Stimulated activated CD8-positive, alpha-beta memory T cell treated with anti-CD3 and anti-CD28 coated beads, Interleukin-4, amount 100 ng/mL, for 24 hours (primary cell): Measurements from ENCODE around the gene ERCC1.

Source experiments
- DNase-seq: peaks from one replicate; pipeline ENCODE4 v3.0.0-alpha.2; 2020; ENCODE audit warnings: low read depth

ERCC1 gene

DNA sequence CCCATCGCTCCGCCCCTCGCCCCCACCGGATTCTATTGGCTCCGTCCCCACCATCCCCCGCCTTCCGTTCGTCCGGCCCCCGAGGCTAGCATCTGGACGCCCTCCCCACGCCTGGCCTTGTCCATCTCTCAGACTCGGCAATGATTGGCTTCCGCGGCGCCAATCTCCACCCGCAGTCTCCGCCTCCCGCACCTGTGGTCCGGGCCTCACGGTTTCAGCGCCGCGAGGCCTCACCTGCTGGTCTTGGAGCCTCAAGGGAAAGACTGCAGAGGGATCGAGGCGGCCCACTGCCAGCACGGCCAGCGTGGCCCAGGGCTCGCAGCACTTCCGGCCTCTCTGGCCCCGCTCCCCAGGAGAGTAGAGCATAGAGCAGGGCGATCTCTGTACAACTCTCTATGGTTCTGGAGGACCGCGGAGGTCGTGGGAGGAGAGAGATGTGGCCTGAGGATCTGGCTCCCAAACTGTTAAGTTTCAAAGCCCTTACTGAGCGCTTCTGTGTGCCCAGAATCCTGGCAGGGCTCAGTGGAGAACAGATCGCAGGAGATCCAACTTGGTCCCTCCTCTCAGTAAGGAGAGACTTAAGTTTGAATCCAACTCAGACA, at the start of gene ERCC1:
TSS of gene ERCC1 (minus strand) at position 329 of the 602 bp plus-strand sequence. CDS start 543 bp downstream, outside the sequence.
- peak; percentile 79 for DNase-seq

DNA sequence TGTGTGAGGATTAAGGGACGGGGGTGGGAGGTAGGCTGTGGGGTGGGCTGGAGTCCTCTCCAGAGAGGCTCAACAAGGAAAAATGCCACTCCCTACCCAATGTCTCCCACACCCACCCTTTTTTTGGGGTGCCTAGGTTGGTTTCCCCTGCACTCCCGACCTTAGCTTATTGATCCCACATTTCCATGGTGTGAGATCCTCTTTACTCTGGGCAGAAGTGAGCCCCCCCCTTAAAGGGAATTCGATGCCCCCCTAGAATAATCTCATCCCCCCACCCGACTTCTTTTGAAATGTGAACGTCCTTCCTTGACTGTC, 49.6 kb upstream of the ERCC1 start:
- no peak for DNase-seq

DNA sequence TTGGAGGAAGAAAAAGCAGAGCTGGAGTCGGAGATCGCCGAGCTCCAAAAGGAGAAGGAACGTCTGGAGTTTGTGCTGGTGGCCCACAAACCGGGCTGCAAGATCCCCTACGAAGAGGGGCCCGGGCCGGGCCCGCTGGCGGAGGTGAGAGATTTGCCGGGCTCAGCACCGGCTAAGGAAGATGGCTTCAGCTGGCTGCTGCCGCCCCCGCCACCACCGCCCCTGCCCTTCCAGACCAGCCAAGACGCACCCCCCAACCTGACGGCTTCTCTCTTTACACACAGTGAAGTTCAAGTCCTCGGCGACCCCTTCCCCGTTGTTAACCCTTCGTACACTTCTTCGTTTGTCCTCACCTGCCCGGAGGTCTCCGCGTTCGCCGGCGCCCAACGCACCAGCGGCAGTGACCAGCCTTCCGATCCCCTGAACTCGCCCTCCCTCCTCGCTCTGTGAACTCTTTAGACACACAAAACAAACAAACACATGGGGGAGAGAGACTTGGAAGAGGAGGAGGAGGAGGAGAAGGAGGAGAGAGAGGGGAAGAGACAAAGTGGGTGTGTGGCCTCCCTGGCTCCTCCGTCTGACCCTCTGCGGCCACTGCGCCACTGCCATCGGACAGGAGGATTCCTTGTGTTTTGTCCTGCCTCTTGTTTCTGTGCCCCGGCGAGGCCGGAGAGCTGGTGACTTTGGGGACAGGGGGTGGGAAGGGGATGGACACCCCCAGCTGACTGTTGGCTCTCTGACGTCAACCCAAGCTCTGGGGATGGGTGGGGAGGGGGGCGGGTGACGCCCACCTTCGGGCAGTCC, 49.0 kb upstream of the ERCC1 start:
- no peak for DNase-seq

DNA sequence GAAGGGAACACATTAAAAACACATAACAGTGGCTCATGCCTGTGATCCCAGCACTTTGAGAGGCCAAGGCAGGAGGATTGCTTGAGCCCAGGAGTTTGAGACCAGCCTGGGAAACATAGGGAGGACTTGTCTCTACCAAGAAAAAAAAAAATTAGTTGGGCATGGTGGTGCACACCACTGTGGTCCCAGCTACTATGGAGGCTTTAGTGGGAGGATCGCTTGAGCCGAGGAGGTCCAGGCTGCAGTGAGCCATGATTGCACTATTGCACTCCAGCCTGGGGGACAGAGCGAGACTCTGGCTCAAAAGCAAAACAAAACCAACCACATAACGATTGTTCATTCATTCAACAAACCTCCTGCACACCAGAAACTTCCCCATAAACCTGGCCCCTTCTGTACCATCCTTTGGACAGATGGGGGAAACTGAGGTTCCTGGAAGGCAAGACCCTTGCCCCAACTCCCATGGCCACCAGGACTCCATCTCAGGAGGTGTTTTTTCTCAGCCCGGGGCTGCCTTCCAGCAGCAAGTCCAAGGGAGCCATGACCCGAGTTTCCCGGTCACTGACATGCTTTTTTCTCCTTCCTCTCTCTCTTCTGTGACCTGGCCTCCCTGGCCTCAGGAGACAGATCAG, 48.3 kb upstream of the ERCC1 start:
- no peak for DNase-seq

DNA sequence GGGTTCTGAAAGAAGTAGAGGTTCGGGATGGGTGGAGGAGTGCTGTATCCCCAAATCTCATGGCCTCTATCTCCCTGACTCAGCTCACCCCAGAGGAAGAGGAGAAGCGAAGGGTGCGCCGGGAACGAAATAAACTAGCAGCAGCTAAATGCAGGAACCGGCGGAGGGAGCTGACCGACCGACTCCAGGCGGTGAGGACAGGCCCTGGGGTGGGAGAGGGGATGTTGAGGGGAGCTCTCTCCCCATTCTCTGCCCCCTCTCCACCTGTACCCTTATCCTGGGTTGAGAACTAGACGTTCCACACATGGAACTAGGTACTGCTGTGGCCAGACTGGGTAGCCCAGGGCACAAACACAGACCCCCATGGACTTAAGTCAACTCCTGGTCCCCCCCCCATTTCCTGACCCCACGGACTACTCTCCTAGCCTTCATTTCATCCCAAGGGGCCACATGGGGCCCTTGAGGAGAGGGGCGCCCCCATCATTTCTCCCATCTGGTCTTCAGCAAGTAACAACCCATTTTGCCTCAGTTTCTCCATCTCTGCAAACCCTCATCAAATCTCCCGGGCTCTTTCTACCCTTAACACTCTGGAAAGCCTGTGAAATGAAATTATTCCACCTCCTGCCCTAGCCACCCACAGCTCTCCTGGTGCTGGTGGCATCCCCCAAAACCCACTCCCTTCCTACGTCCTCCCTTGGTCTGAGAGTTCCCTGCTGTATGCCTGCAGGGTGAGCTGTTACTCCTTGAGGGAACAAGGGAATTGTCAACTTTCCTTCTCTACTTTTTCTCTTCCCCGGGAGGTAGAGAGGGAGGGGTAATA, 47.6 kb upstream of the ERCC1 start:
- no peak for DNase-seq

DNA sequence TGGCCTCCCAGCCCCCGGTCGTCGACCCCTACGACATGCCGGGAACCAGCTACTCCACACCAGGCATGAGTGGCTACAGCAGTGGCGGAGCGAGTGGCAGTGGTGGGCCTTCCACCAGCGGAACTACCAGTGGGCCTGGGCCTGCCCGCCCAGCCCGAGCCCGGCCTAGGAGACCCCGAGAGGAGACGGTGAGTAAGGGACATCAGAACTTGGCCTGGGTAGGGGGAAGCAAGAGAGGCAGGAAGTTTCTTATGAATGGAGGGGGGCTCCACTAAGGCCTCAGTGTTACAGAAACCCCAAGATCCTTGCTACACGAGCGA, 47.0 kb upstream of the ERCC1 start:
- no peak for DNase-seq

DNA sequence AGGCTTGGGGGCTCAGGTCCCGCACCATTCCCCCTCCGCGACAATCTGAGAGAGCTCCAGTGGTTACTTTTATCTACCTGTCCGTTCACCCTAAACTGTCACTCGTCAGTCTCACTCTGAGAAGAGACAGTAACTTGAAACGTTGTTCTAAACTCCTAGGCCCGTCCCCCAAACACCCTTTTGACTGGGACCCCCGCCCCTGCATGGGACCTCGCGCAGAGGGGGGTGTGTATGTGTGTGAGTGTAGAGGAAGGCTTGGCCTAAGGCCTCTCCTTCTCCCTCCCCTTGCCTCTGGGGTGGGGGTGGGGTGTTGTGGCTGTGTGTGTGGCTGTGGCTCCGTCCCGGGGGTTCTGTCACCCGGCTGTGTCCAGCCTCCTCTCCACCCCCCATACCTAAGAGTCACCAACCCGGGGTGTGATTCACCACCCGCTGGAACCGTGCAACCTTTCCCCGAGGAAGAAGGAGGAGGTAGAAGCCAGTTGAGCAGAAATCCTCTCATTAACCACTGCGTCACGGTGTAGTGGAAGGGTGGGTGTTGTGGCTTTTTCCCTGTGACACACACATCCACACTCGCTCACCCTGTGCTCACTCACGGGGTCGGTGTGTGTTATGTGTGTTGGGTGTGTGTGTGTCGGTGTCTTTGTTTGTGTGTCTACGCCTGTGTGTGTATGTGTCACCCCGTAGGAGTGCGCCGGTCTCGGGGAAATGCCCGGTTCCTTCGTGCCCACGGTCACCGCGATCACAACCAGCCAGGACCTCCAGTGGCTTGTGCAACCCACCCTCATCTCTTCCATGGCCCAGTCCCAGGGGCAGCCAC, 46.4 kb upstream of the ERCC1 start:
- no peak for DNase-seq

DNA sequence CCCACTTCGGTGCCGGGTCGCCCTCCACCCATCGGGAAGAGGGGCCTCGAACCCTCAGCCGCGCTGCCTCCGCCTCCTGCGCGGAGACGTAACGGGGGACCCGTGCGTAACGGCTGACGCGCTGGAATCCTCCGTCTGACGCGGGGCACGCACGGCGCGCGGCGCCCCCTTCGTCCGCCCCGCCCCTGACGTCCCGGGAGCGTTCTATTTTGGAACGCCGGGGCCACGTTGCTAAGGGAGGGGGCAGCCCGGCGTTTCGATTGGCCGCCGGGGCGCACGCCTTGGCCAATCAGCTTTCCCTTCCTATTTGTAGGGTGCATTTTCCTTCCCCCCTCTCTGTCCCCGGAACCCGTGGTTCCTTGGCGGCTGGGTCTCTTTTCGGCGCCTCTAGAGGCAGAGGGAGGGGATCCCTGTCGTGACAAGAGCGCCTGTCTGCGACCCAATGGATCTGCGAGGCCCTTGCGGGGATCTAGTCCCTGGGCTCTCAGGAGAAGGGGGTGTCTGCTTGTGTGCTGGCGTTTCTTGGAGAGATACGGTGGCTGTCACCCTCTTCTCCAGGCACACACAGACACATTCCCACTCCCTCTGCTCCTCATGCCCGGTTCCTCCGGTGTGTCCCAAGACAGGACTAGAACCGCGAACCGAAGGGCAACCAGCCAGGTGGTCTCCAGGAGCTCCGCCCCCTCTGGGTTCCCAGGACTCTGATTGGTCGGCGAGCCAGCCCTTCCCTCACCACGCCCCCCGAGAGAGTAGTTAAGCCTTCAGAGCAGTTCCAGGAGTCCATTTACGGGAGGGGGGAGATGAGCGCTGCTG, 45.6 kb upstream of the ERCC1 start:
- DNase-seq = peak; percentile 90

DNA sequence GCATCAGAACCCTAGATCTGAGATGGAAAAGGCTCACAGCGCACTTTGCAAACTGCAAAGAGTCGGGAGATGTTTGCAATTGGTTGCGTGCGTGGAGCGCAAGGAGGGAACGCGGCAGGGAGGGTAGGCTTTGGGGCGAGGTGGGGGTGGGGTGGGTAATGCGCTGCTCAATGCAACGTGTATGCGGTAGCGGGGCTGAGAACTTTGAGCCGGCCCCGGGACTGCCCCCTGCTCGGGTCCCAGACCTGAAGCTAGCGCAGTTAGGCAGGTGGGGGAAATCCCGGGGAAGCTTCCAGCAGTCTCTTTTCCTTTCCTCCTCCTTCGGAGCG, 45.0 kb upstream of the ERCC1 start:
- DNase-seq = no peak

DNA sequence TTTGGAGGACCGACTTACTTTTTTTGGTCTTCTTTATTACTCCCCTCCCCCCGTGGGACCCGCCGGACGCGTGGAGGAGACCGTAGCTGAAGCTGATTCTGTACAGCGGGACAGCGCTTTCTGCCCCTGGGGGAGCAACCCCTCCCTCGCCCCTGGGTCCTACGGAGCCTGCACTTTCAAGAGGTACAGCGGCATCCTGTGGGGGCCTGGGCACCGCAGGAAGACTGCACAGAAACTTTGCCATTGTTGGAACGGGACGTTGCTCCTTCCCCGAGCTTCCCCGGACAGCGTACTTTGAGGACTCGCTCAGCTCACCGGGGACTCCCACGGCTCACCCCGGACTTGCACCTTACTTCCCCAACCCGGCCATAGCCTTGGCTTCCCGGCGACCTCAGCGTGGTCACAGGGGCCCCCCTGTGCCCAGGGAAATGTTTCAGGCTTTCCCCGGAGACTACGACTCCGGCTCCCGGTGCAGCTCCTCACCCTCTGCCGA, 44.5 kb upstream of the ERCC1 start:
- DNase-seq = no peak

DNA sequence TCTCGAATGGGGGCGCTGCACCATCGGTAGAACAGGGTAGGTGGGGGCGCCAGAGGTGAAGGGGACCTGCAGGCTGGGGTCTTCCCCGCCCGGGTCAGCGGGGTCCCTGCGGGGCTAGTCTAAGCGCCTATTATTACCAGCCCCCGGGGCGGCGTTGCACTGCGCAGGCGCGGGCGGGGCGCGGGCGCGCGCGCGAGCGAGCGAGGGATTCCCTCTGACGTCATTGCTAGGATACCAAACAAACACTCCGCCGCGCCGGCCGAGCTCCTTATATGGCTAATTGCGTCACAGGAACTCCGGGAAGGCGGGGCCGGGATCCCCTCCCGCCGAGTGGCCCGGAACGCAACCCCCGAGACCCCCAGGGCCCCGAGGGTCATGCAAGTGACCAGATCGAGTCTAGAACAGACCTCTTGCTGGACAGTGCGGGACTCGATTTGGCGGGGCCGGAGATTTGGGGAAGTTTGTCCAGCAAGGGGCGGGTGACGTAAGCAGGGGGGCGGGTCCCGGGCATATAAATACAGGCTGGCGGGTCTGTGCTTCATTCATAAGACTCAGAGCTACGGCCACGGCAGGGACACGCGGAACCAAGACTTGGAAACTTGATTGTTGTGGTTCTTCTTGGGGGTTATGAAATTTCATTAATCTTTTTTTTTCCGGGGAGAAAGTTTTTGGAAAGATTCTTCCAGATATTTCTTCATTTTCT, 43.9 kb upstream of the ERCC1 start, which contains the start of gene FOSB:
TSS of gene FOSB (plus strand) at position 541 of the 703 bp plus-strand sequence. CDS start 591 bp downstream, outside the sequence.
- peak; percentile 86 for DNase-seq

DNA sequence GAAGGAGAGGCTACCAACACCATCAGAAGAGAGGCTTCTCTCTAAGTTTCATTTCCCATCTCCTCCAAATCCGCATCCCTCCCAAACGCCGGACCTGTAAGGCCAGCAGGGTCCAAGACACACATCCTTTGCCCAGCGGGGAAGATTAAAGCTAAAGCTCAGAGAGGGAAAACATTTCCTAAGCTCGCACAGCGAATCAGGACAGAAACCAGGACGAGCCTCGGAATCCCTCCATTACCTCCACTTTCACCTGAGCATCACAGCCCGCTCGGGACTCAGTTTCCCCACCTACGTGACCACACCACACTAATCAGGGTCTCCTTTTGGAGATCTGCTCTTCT, 43.4 kb upstream of the ERCC1 start:
- no peak for DNase-seq

DNA sequence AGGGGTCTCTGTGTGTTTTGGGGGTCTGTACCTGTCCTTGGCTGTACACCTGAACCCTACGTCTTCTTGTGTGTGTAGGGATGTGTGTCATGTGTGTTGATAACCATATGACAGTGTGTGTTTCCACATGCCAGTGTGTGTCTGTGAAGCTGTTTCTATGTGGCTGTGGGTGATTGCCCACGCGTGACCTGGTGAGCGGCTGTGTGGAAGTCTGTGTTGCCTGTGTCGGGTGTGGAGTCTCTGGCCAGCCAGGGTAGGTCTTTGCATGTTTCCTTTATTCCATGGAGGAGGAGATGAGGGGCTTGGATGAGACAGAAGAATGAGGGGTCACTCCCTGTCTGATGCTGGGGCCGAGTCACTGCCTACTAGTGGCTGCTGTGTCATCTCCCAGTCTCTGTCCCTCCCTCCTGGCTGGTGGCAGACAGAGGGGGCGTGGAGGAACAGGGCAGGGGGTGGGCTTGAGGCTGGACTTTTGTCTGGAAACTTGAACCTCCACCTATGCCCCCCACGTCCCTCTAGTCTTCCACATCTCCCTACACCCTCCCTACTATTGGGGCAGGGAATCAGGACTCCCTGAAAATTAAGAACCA, 41.2 kb upstream of the ERCC1 start:
- no peak for DNase-seq

DNA sequence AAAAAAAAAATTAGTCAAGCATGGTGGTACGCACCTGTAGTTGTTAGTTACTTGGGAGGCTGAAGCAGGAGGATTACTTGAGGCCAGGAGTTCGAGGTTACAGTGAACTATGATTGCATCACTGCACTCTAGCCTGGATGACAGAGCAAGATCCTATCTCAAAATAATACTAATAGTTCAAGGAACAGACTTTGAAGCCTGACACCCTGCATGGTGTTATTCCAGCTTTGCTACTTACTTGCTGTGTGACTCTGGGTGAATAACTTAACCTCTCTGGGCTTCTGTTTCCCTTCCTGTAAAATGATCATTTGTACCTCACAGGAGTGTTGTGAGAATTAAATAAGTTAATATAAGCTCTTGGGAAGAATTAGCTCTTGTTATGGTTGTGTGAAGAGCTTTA, 40.6 kb upstream of the ERCC1 start:
- DNase-seq = no peak

DNA sequence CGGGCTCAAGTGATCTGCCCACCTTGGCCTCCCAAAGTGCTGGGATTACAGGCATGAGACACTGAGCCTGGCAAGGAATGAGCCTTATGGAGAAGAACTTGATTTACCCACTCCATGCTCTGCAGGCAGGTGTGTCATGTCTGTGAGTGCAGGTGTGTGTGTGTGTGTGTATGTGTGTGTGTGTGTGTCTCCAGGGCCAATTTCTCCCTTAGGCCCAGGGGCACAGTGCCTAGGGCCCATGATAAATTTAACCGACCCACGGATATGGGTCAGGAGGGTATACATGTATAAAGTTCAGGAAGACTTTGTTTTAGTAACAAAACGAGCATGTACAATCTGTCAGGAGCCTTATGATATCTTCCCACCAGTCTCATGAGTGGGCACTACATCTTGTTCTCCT, 39.5 kb upstream of the ERCC1 start:
- DNase-seq = no peak

DNA sequence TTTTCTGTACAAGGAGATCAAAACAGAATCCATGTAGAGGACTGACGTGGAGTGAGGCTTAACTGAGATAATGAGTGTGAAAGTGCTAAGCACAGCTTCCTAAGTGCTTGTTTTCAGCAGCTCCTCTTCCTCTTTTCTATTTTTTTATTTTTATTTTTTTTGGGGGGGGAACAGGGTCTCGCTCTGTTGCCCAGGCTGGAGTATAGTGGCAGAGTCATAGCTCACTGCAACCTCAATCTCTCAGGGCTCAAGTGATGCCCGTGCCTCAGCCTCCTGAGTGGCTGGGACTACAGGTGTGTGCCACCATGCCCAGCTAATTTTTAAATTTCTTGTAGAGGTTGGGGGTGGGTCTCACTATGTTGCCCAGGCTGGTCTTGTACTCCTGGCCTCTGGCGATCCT, 38.5 kb upstream of the ERCC1 start:
- DNase-seq = no peak

DNA sequence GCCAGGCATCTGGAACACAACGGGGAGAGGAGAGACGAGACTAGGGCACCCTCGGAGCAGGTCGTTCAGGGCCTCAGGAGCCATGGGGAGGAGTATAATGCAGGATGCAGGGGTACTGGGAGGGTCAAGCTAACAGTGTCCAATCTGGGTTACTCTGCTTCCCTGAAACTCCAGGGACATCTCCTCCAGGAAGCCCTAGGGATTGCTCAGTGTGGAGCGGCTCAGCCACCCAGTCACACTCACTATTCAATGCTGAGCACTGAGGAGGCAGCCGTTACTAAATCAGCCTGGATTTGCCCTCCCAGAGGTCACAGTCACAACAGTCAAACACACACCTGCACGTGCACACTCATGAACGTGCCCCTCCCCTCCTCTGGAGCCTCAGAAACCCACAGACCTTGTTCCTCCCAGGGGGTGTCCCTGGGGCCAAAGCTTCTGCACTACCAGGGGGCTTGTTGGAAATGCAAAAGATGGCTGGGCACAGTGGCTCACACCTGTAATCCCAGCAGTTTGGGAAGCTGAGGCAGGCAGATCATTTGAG, 37.2 kb upstream of the ERCC1 start:
- no peak for DNase-seq

DNA sequence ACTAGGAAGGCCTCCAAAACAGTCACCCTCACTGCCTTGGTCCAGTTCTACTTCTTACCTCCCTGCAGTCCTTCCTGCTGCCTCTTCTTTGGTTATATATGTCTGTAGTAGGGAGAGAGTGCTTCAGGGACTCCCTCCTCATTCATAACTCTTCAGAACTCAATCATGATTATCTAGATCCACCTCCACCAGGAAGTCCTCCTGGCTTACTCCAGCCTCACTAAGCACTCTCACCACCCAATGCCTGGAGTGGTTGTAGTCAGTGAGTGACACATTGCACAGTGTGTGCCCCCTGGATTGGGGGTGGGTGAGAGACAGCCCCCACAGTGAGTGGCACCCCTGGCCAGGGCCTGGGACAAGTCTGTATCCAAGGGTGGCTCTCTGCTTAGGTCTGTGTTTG, 34.1 kb upstream of the ERCC1 start:
- no peak for DNase-seq

DNA sequence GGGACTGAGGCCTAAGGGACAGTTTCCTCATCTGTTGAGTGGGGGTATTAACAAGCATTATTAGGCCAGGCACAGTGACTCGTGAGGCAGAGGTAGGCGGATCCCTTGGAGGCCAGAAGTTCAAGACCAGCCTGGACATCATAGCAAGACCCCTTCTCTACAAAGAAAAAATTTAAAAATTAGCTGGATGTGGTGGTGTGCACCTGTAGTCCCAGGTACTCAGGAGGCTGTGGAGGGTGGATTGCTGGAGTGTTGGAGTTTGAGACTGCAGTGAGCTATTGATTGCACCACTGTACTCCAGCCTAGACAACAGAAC, 32.7 kb upstream of the ERCC1 start:
- no peak for DNase-seq
